Subcutaneous abdominal adipose tissue (tissue), 5 donors: ENCODE results near the gene SRGN.
"Not testable (repeated sequence)": the region's sequence is repeated elsewhere in the genome, so short reads cannot be mapped to it uniquely, and the experiment has no call there.

Source experiments
- H3K27ac ChIP-seq: one replicate; pipeline ENCODE4 v1.7.0; 2013; ENCODE audit warnings: low read depth, mild to moderate bottlenecking, inconsistent platforms, low read length, moderate library complexity
- H3K27me3 ChIP-seq, 5 donors: one replicate each; pipeline ENCODE4 v1.7.0; 2013; ENCODE audit warnings: low read length in 5 of 5, inconsistent platforms in 1 of 5; ENCODE audit not compliant: control insufficient read depth in 5 of 5, insufficient read depth in 4 of 5
- H3K36me3 ChIP-seq, 5 donors: one replicate each; pipeline ENCODE4 v1.7.0; 2013; ENCODE audit warnings: low read length in 5 of 5; ENCODE audit not compliant: control insufficient read depth in 5 of 5, insufficient read depth in 5 of 5
- H3K4me1 ChIP-seq, 5 donors: one replicate each; pipeline ENCODE4 v1.7.0; 2013; ENCODE audit warnings: low read length in 5 of 5, mild to moderate bottlenecking in 3 of 5, moderate library complexity in 1 of 5; ENCODE audit not compliant: control insufficient read depth in 5 of 5, insufficient read depth in 5 of 5
- H3K4me3 ChIP-seq, 5 donors: one replicate each; pipeline ENCODE4 v1.7.0; 2013; ENCODE audit warnings: low read length in 5 of 5, low read depth in 1 of 5
- H3K9ac ChIP-seq, 5 donors: one replicate each; pipeline ENCODE4 v1.7.0; 2013; ENCODE audit warnings: low read length in 5 of 5, mild to moderate bottlenecking in 4 of 5, moderate library complexity in 3 of 5
- H3K9me3 ChIP-seq, 5 donors: one replicate each; pipeline ENCODE4 v1.7.0; 2013; ENCODE audit warnings: low read length in 5 of 5; ENCODE audit not compliant: control insufficient read depth in 5 of 5
- donor health status: healthy.
- donor health status: healthy.
- donor health status: healthy.
- donor health status: healthy.
- donor health status: healthy.

Gene SRGN

DNA sequence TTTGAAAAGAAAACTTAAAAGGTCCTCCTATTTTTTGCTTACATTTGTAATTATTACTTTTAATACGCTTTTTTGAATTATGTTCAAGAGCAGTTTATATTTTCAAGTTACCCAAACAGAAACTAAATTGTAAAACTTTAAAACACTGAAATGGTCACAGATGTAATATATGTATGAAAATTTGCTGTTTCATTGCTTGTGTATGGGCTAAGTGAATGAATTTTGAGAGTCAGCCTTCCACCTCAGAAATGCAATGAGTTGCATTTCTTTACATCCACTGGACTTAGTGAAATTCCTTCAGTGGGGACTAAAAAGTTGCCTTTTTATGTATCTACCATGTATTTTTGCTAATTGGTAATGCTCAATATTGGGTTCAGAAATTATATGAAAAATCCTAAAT lies 37.7 kb downstream of the SRGN start:
- H3K9me3 ChIP-seq: no peaks in the 10 kb centered on the region
- peaks cover 3 to 30% (median 25%) of the 10 kb centered on the region in 5 donors for H3K4me1 ChIP-seq
- H3K9ac ChIP-seq: peak overlapping the region in 3 of 5 donors; percentile 97 to 99 (median 97)
- H3K27ac ChIP-seq: peak overlapping the region; percentile 98
- H3K4me3 ChIP-seq: peak overlapping the region in 4 of 5 donors; percentile 76 to 94 (median 90)
- no peaks in the 10 kb centered on the region for H3K27me3 ChIP-seq
- no peaks in the 10 kb centered on the region for H3K36me3 ChIP-seq

DNA sequence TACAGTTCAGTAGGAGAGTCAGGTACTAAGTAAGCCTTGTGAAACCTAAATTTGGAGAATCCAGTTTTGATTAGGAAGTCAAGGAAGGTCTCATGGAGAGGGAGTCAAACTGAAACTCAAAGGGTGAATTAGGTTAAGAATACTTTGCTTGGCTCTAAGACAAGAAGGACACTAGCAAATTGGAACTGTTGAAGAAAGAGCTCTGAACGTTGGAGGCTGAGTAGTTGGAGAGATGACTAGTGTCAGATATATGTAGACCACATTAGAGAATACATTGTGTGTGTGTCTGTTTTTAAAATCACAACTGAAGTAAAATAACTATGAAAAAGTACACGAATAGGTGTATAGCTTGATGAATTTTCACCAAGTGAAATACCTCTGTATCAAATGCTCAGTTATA lies 42.3 kb downstream of the SRGN start:
- Histone ChIP-seq H3K27me3 (no peaks in the 10 kb centered on the region), H3K9me3 (no peaks in the 10 kb centered on the region), H3K4me3 (no peak overlapping the region), H3K9ac (no peak overlapping the region), H3K4me1 (peaks cover 0 to 20% (median 14%) of the 10 kb centered on the region in 5 donors), H3K36me3 (peaks cover 7 to 19% (median 12%) of the 10 kb centered on the region in 5 donors), H3K27ac (no peak overlapping the region)

DNA sequence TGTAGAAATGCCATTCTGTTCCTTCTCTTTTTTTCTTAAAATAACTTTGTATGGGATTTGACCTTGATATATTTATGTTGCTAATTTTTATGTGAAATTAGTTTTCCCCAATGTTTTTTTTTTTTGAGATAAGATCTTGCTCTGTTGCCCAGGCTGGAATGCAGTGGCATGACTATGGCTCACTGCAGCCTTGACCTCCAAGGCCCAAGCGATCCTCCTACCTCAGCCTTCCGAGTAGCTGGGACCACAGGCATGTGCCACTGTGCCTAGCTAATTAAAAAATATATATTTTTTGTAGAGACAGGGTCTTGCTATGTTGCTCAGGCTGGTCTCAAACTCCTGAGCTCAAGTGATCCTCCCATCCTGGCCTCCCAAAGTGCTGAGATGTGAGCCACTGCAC lies 52.1 kb downstream of the SRGN start:
- Histone ChIP-seq H3K27me3 (no peaks in the 10 kb centered on the region), H3K4me3 (no peak overlapping the region), H3K9me3 (no peaks in the 10 kb centered on the region), H3K9ac (no peak overlapping the region), H3K27ac (no peak overlapping the region), H3K4me1 (no peaks in the 10 kb centered on the region), H3K36me3 (peaks cover 5 to 15% (median 10%) of the 10 kb centered on the region in 5 donors)

DNA sequence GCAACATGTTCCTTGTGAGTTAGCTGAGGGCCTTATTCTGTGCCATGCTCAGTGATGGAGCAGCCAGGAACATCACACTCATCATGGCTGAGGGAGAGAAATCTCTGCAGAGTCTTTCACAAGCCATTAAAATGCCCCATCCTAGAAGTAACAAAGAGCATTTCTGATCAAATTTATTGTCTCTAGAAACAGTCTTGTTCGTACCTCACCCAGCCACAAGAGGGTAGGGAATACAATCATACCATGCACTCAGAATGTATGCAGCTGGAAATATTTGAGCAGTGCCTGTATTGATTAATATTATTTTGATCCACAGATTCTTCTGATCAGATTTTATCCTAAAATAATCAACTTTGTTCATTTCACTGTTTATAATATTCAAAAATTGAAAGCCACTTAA lies 53.4 kb downstream of the SRGN start:
- H3K27me3 ChIP-seq: no peaks in the 10 kb centered on the region
- H3K27ac ChIP-seq: no peak overlapping the region
- H3K36me3 ChIP-seq: peaks cover 4 to 10% (median 6%) of the 10 kb centered on the region in 5 donors
- H3K9ac ChIP-seq: peak overlapping the region in 1 of 5 donors; percentile 21
- no peak overlapping the region for H3K4me3 ChIP-seq
- H3K9me3 ChIP-seq: no peaks in the 10 kb centered on the region
- H3K4me1 ChIP-seq: no peaks in the 10 kb centered on the region

DNA sequence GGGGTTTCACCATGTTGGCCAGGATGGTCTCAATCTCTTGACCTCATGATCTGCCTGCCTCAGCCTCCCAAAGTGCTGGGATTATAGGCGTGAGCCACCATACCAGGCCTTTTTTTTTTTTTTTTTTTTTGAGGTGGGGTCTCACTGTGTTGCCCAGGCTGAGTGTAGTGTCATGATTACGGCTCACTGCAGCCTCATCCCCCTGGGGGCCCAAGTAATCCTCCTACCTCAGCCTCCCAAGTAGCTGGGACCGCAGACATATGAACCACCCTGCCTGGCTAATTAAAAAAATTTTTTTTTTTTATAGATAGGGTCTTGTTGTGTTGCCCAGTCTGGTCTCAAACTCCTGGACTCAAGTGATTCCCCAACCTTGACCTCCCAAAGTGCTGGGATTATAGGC lies 54.2 kb downstream of the SRGN start:
- not testable (repeated sequence) for H3K27me3 ChIP-seq, H3K4me3 ChIP-seq, H3K9ac ChIP-seq, H3K27ac ChIP-seq, H3K9me3 ChIP-seq, H3K4me1 ChIP-seq, H3K36me3 ChIP-seq

DNA sequence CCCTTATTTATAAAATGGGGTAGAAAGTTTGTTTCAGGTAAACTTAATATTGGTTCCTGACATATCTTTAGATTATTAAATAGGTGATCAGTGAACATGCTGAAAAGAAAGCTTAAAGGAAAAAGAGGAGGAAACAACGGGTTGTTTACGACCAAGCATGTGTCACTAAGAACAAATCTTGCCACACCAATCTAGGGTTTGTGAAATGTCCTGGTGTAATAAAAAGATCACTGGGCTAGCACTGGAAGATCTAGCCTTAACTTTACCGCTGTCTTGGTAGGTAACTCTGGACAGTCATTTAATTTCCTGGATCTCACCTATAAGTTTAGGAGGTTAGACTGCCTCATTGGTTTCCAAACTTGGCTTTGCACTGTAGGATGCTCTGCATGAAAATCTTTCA lies 55.1 kb downstream of the SRGN start:
- Histone ChIP-seq H3K36me3 (peaks cover 0 to 4% (median 0%) of the 10 kb centered on the region in 5 donors), H3K4me3 (no peak overlapping the region), H3K4me1 (peaks cover 0 to 11% (median 4%) of the 10 kb centered on the region in 5 donors), H3K27me3 (no peaks in the 10 kb centered on the region), H3K9me3 (no peaks in the 10 kb centered on the region), H3K9ac (no peak overlapping the region), H3K27ac (no peak overlapping the region)

GRCh38 chr10:69145329-69145728 lies 57.4 kb downstream of the SRGN start:
- Histone ChIP-seq H3K27me3 (no peaks in the 10 kb centered on the region), H3K4me3 (no peak overlapping the region), H3K36me3 (peaks cover 0 to 4% (median 0%) of the 10 kb centered on the region in 5 donors), H3K4me1 (peaks cover 0 to 15% (median 4%) of the 10 kb centered on the region in 5 donors), H3K9ac (no peak overlapping the region), H3K27ac (no peak overlapping the region), H3K9me3 (no peaks in the 10 kb centered on the region)

- H3K4me1 ChIP-seq: peaks cover 0 to 15% (median 4%) of the 10 kb centered on the region in 5 donors
- no peaks in the 10 kb centered on the region for H3K27me3 ChIP-seq
- H3K27ac ChIP-seq: no peak overlapping the region
- H3K9ac ChIP-seq: no peak overlapping the region
- no peak overlapping the region for H3K4me3 ChIP-seq
- peaks cover 0 to 2% (median 0%) of the 10 kb centered on the region in 5 donors for H3K36me3 ChIP-seq
- H3K9me3 ChIP-seq: no peaks in the 10 kb centered on the region
Observed at GRCh38 chr10:69145864-69146263, 58.0 kb downstream of the SRGN start.

DNA sequence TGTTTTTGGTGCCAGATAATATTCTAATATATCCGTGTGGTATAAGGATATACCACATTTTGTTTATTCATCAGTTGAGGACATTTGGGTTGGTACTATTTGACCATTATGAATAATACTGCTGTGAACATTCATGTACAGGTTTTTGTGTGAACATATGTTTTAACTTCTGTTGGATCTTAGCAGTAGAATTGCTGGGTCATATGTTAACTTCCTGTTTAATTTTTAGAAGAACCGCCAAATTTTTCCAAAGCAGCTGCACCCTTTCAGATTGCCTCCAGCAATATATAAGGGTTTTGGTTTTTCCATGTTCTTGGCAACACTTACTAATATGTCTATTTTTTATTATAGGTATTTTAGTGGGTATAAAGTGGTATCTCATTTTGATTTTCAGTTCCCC lies 58.9 kb downstream of the SRGN start:
- H3K9me3 ChIP-seq: no peaks in the 10 kb centered on the region
- no peak overlapping the region for H3K4me3 ChIP-seq
- H3K36me3 ChIP-seq: no peaks in the 10 kb centered on the region
- H3K27me3 ChIP-seq: no peaks in the 10 kb centered on the region
- peaks cover 0 to 15% (median 4%) of the 10 kb centered on the region in 5 donors for H3K4me1 ChIP-seq
- H3K9ac ChIP-seq: no peak overlapping the region
- H3K27ac ChIP-seq: no peak overlapping the region

DNA sequence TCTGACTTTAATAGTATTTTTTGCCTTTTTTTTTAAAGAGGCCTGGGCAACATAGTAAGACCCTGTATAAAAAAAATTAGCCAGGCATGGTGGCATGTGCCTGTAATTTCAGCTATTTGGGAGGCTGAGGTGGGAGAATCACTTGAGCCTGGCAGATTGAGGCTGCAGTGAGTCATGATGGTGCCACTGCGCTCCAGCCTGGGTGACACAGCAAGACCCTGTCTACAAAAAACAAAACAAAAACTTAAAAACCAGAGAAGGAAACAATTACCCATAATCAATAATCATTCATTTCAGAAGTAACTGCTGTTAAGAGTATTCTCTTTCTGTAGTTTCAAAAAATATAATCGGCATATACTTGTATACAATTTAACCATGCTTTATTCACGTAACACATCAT lies 64.1 kb downstream of the SRGN start:
- no peaks in the 10 kb centered on the region for H3K36me3 ChIP-seq
- peaks cover 0 to 13% (median 0%) of the 10 kb centered on the region in 5 donors for H3K4me1 ChIP-seq
- no peak overlapping the region for H3K27ac ChIP-seq
- no peaks in the 10 kb centered on the region for H3K9me3 ChIP-seq
- H3K27me3 ChIP-seq: no peaks in the 10 kb centered on the region
- H3K4me3 ChIP-seq: no peak overlapping the region
- H3K9ac ChIP-seq: no peak overlapping the region

DNA sequence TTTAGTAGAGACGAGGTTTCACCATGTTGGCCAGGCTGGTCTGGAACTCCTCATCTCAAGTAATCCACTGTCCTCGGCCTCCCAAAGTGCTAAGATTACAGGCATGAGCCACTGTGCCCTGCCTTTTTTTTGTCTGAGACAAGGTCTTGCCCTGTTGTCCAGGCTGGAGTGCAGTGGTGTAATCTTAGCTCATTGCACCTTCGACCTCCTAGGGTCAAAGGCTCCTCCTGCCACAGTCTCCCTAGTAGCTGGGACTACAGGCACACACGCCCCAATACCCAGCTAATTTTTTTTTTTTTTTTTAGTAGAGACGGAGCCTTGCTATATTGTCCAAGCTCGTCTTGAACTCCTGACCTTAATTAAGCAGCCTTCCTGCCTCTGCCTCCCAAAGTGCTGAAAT lies 65.3 kb downstream of the SRGN start:
- Histone ChIP-seq H3K4me1 (peaks cover 0 to 3% (median 0%) of the 10 kb centered on the region in 5 donors), H3K4me3 (no peak overlapping the region), H3K27me3 (no peaks in the 10 kb centered on the region), H3K9me3 (no peaks in the 10 kb centered on the region), H3K27ac (no peak overlapping the region), H3K36me3 (peaks cover 1 to 11% (median 6%) of the 10 kb centered on the region in 5 donors), H3K9ac (no peak overlapping the region)
